Measurements from ENCODE around the gene AHI1.

AHI1 gene

GRCh38 chr6:135497412-135498184 lies at the start of gene AHI1:
AHI1 (minus strand) TSS chr6:135497740; CDS start chr6:135492237, 5,503 bp downstream.
- DNase-seq (ENCODE audit: low spot score) = peak; percentile 86

GRCh38 chr6:135546680-135547418 lies 49.3 kb upstream of the AHI1 start:
- DNase-seq (ENCODE audit: low spot score) = no peak

DNA sequence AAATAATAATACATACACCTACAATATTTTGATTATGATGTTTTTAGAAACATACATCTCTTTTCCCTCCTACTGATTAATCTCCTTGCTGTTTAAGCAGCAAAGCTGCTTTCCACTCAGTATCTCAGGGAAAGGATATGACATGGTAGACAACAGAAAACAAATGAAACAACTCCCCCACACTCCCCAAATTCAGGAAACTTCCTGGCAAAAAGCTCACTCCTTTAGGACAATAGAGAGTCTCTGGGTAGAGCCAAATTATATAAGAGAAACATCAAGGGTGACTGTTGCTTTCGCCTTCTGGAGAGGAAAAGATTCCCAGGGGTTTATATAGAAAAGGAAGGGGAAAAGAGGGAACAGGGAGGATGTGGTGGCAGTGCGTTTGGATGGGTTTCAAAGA lies 48.7 kb upstream of the AHI1 start:
- DNase-seq (ENCODE audit: low spot score) = no peak

DNA sequence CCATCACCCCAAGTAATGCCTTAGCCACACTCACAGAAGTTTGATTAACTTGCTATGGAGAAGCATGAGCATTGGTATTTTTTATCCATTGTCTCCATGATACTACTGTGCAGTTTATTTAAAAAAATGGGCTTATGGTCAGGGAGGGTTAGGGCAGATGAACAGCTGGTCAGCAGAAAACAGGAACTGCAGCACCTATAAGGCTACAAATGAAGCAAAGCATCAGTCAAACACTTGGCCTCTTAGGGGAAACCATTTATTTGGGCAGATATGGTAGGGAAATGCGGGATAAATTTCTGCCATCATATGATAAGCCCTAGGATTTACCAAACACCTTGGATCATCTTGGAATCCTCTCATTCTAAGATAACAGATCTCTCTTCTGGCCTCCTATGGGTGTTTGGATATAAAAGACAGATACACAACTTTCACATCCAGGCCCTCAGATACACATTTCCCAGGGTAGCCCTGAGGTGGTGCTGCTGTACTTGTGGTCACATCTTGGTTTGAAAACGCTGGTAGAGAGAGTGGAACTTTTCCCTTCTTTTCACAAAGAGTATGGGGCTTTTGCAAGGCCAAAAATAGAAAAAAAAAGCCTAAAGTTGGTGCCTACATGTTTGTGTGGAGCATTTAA lies 42.8 kb upstream of the AHI1 start:
- DNase-seq (ENCODE audit: low spot score) = no peak

GRCh38 chr6:135537741-135538301 lies 40.3 kb upstream of the AHI1 start:
- DNase-seq (ENCODE audit: low spot score) = no peak

DNA sequence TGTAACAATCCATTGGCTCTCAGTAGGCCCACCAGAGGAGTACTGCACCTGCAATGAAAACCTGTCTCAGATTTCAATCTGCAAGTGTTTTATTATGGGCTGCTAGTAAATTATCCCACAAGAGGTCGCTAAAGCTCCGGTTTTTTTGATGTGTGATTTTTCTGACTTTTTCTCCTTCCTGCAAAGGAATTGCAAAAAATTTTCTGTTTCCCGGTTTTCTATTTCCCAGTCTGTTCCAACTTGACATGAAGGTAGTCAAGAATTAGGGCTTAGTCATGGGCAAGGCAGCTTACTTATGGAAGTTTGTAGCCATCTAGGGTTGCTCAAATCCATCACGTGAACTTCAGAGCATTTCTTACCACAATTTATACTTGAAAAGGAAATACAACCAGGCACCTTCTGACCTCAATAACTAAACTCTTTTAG lies 38.5 kb upstream of the AHI1 start:
- DNase-seq (ENCODE audit: low spot score) = peak; percentile 6

- DNase-seq (ENCODE audit: low spot score) = no peak
Measured at GRCh38 chr6:135534773-135535380, 37.3 kb upstream of the AHI1 start.

GRCh38 chr6:135532559-135532958 lies 35.0 kb upstream of the AHI1 start:
- no peak for DNase-seq (ENCODE audit: low spot score)

- no peak for DNase-seq (ENCODE audit: low spot score)
Measured at GRCh38 chr6:135531954-135532490, 34.5 kb upstream of the AHI1 start.

- no peak for DNase-seq (ENCODE audit: low spot score)
Measured at GRCh38 chr6:135530113-135530512, 32.6 kb upstream of the AHI1 start.

- DNase-seq (ENCODE audit: low spot score) = no peak
Measured at GRCh38 chr6:135527960-135528249, 30.4 kb upstream of the AHI1 start.

DNA sequence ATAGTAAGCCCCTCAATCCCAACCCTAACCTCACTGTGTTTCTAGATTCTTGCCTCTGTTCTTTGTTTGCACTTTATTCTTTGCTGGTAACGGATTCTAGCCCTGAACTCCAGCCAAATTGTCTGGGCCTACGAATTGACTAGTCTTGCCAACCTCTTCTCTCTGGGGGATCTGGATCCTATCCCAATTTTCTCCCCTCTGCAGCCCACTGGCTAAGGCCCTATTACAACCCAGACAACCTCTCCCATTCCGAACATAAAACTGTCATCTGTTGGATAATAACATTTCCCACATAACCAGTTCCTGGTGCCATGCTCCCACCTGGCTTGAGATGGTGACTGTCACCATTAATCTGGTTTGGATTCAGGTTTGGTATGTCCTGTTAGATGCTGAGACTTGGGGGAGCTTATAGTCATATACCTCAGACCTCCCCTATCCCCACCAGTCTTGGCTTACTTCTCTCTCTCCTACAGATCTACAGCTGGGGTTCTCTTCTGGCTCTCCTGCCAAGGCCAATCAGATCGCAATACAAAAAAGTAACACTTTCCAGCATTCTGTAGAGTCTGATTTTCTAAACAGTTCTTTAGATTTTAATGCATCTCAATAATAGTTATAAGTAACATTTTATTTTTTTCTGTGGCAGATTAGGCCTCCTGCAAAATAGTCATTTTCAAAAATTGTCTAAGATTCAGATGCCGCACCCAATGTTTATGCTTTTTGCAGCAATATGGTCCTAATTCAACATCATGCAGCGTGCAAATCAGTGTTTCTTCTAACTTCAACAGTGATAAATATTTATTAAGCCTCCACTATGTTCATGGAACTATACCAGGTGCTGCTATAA lies 29.8 kb upstream of the AHI1 start:
- DNase-seq (ENCODE audit: low spot score) = no peak

GRCh38 chr6:135525594-135525993 lies 28.1 kb upstream of the AHI1 start:
- no peak for DNase-seq (ENCODE audit: low spot score)

DNA sequence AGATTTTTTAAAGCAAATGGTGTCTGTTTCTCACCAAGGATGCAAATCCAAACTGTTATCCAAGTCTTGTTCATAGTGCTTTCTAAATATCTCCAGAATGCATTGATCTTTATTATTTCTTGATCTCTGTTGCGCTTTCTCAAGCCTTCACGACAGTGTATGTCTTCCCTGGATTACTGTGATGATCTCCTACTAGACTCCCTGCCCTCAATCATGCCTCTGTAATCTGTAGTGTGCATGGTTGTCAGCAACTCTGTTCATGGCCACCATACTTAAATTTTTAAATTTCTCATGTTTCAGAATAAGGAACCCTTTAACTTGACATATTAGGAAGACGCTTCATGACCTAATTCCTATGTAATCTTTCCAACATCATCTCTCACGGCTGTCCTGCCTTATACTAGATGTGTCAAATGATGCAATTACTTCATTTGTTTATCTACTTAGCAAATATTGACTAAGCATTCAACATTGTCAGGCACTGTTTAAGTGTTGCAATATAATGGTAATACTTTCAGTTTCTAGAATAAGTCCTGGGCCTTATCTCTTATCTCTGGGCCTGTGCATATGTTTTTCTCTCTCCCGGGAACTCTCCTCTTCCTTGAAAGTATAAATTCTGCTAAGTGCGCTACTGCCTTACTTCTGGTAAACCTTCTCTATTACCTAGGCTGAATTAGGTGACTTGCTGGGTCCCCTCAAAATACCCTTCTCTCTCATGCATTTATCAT lies 25.6 kb upstream of the AHI1 start:
- DNase-seq (ENCODE audit: low spot score) = no peak

GRCh38 chr6:135521431-135521830 lies 23.9 kb upstream of the AHI1 start:
- DNase-seq (ENCODE audit: low spot score) = no peak

GRCh38 chr6:135520781-135521180 lies 23.2 kb upstream of the AHI1 start:
- no peak for DNase-seq (ENCODE audit: low spot score)

GRCh38 chr6:135519348-135519747 lies 21.8 kb upstream of the AHI1 start:
- DNase-seq (ENCODE audit: low spot score) = no peak

- no peak for DNase-seq (ENCODE audit: low spot score)
Measured at GRCh38 chr6:135517527-135517926, 20.0 kb upstream of the AHI1 start.

DNA sequence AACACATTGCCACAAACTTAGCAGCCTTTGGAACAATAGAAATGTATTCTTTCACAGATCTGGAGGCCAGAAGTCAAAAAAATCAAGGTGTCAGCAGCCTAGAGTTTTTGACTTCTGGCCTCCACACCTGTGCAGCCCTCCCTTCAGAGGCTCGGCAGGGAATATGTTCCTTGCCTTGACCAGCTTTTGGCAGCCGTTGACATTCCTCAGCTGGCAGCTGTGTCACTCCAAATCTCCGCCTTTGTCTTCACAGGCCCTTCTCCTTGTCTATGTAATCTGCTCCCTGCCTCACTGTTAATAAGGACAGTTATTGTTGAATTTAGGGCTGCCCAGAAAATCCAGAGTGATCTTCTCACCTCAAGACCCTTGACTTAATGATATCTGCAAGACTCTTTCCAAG lies 17.2 kb upstream of the AHI1 start:
- no peak for DNase-seq (ENCODE audit: low spot score)

- DNase-seq (ENCODE audit: low spot score) = peak; percentile 22
Measured at GRCh38 chr6:135506270-135506997, 8.9 kb upstream of the AHI1 start.

All from hematopoietic multipotent progenitor cell treated with erythropoietin and hydrocortisone succinate and interleukin-3 and kit ligand, for 17 days (in vitro differentiated cells).